Raji (cell line): Measurements from ENCODE around the gene TMEM47.

Experiments
- POLR2A ChIP-seq: IDR thresholded peaks from 2 replicates; pipeline ENCODE4 v1.6.1; 2011; ENCODE audit warnings: low read depth, low read length, control low read depth; ENCODE audit not compliant: insufficient read depth

The TMEM47 gene

DNA sequence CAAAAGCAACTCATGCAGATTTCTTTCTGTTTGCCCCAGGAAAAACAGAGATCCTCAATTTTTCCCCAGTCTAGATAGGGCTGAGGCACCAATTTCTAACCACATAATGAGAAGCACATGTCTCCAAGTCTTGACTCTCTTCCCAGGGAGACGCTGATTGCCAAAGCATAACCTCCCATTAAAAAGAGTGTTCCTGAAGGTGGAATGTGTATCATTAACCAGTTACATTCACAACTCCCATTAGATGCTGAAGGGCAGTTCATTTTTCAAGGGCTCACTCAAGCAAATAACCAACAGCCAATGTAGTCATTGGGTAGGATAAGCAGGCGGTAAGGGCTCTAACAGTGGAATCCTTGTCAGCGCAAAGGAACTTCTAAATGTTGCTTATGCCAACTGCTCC lies 27.5 kb downstream of the TMEM47 start:
- TF ChIP-seq POLR2A: no peak

GRCh38 chrX:34624416-34624815 lies 32.7 kb downstream of the TMEM47 start:
- no peak for TF ChIP-seq POLR2A

- TF ChIP-seq POLR2A: no peak
These were observed 37.2 kb downstream of the TMEM47 start for GRCh38 chrX:34619920-34620319.

DNA sequence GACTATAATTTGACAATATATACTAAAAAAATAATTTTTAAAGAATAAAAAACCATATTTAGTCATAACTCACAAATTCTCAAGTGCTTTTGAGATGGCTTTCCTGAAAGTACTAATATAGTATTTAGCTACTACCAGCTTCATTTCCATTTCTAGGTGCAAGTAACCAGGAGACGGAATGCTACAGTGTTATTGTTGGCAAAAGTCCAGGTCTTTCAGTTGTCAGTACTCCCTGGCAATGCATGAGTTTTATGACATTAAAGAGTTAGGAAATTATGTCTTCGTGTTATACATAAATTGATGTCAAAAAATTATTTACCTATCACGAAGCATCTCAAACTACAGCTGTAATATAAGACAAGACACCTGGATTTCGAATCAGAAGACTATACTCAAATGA lies 45.0 kb downstream of the TMEM47 start:
- no peak for TF ChIP-seq POLR2A

- TF ChIP-seq POLR2A: no peak
These were observed 58.7 kb downstream of the TMEM47 start for GRCh38 chrX:34598362-34598761.

- TF ChIP-seq POLR2A: no peak
These were observed 70.1 kb downstream of the TMEM47 start for GRCh38 chrX:34586936-34587335.

DNA sequence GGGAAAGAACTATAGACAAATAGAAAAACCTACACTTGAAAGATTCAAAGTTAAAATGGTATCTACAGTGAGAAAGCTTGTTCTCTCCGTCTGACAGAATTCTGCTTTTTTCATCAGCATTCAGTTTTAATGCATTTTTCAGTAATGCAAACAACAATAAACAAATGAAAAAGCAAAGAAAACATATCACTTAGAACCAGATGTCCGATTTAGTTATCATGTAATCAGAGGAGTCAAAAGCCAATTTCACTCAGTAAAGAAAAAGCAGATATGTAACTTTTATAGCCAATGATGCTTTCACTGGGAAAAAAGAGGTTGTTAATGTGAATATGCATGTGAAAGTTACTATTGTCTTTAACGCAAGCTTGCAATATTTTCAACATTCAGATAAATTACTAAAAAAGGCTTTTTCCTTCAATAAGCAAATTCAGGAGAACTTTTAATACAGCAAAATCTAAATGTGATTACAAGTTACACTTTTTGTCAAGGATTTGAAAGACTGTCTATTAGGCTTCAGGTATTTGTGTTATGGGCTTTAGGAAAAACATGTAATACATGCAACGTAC lies 70.7 kb downstream of the TMEM47 start:
- no peak for TF ChIP-seq POLR2A

DNA sequence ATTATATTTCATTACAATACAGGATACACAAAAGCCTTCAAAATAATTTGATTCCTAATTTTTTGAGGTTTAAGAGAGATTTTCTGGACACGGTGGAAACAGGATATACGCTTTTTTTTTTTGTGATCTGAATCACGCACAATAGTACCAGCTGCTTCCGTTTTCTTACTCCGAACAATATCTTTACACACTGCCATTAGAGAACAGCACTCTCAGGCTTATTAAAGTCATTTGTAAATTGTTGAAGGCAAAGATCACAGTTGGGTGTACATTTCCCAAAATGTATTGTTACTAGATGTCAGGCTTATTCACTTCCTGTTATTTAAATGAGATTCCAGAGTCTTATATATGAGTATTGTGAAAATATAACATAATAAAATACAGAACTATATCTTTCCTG lies 71.5 kb downstream of the TMEM47 start:
- no peak for TF ChIP-seq POLR2A

DNA sequence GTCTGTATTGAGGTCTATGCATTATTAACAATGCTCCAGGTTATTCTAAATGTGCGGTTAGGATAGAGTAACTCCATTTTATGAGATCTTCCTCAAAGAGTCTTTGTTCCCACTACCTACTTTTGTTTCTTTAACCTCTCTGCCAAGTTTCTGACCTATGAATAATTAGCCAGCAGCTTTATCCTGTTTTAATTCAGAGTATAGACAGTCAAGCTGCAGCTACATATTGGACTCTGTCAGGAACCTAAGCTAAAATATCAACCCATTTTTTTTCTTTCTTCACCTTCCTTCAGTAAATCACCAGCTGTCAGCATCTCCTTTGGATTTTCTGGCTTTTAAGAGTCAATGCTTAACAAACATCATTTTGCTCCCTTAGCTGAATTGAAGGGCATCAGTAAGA lies 72.3 kb downstream of the TMEM47 start:
- TF ChIP-seq POLR2A: no peak

- no peak for TF ChIP-seq POLR2A
These were observed 77.0 kb downstream of the TMEM47 start for GRCh38 chrX:34580069-34580468.

DNA sequence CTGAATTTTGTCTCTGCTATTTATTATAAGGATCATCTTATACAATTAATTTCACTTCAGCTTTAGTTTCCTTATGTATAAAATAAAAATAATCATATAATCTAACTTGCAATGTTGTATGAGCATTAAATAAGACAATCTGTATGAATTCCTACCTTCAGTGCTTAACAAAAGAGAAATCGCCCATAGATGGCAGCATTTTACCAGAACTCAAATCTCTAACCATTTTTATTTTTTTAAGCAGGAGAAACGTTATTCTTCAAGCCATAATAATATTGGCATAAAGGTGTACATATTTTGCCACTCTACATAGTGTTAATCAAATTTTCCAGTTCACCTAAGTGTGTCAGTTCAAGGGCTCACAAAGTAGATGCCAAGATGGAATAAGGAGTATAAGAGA lies 78.8 kb downstream of the TMEM47 start:
- no peak for TF ChIP-seq POLR2A
